CMK (cell line): Measurements from ENCODE around the gene PNLDC1.
"Not testable (repeated sequence)": the region's sequence is repeated elsewhere in the genome, so short reads cannot be mapped to it uniquely, and the experiment has no call there.

Experiments used
- DNase-seq: peaks from one replicate; pipeline ENCODE4 v3.0.0-alpha.2; 2010; ENCODE audit warnings: low read depth

PNLDC1 gene

GRCh38 chr6:159819932-159820640, 20.0 kb downstream of the PNLDC1 start:
- DNase-seq: peak; percentile 29

- DNase-seq: no peak
These were observed 21.0 kb downstream of the PNLDC1 start for GRCh38 chr6:159821122-159821521.

DNA sequence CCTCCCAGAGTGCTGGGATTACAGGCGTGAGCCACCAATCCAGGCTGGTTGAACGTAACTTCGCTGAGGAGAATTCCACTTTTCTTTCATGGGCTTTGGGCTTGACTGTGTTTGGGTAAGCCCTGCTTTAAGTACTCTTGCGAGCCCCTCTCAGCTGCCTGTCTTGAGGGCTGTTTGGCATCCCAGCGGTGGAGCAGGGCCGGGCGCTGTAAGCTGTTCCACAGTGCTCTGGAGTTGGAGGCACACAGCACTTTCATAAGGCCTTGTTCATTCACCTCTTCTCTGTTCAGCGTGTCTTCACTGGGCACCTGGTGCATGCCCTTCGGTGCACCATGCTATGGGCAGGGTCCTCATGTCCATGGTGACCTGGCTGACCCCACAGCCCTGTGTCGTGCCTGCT, 21.6 kb downstream of the PNLDC1 start:
- DNase-seq: no peak

DNA sequence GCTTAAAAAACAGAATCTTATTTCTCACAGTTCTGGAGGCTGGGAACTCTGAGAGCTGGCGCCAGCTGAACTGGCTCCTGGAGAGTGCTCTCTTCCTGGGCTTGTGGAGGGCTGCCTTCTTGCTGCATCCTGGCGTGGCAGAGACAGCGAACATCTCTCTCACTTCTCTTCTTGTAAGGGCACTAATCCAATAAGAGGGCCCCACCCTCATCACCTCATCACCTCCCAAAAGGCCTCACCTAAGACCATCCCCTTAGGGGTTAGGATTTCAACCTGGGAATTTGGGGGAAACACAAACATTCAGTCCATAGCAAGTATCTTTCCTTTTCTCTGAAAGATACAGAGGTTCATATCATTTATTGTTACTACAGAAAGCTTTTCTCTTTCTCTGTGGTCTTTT, 23.9 kb downstream of the PNLDC1 start:
- DNase-seq: no peak

GRCh38 chr6:159824690-159825089, 24.6 kb downstream of the PNLDC1 start:
- DNase-seq: not testable (repeated sequence)

DNA sequence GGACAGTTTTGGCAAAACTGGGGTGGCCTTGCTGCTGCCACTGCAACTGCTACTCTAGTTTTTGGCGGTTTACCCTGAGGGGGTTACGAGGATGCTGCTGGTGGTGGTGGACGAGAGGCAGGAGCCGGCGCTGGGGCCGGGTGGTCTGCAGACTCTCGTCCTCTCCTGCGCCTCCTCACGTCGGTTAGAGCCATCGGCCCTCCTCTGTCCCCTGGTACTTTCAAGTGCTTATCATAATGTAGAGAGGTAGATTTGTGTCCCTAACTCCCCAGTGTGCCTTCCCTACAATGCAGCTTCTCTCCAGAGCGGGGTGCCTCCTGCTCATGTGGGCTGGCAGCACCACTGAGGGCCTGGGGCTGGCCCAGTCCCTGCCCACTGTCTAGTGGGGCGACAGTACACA, 25.9 kb downstream of the PNLDC1 start:
- DNase-seq: no peak

DNA sequence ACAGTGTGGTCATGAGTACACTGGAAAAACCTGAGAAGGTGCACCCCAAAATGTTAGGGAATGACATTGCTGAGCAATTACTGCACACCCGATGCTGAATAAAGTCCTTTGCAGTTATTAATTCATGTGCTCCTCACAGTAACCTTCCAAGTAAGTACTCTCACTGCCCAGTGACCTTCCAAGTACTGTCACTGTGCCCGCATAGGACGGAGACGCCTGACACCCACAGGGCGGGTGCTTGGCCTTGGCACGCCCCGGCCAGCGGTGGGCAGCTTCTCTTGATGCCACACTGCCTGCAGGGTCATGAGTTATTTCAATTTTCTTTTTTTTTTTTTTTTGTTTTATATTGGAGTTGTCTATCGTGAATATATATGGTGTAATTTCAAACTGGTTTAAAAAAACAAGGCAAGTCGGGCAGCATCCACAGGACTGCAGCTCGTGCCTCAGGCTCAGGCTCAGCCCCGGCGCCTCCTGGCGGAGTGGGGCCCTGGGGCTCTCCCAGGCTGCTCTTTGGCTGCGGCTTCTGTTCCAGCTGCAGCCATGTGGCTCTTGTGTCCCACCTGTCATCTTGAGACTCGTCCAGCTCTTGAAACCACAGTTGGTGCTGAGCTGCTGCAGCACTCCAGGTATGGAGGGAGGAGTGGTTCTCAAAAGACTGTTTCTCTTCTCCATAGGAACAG, 27.0 kb downstream of the PNLDC1 start:
- no peak for DNase-seq

GRCh38 chr6:159828074-159828473, 28.0 kb downstream of the PNLDC1 start:
- DNase-seq: no peak

DNA sequence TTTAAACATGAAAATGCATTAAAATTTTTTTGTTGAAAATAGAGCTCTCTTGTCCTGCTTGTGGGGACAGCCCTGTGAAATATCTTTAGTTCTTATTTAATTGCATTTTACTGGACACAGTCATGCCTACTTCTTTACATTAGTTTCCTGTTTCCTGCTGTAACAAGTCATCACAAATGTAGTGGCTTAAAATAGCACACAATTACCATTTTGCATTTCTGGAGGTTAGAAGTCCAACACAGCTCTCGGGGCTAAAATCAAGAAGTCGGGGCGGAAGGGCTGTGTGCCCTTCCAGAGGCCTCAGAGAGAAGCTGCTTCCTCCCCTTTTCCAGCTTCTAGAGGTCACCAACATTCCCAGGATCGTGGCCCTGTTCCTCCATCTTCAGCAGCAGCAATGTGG, 29.4 kb downstream of the PNLDC1 start:
- DNase-seq: no peak

DNA sequence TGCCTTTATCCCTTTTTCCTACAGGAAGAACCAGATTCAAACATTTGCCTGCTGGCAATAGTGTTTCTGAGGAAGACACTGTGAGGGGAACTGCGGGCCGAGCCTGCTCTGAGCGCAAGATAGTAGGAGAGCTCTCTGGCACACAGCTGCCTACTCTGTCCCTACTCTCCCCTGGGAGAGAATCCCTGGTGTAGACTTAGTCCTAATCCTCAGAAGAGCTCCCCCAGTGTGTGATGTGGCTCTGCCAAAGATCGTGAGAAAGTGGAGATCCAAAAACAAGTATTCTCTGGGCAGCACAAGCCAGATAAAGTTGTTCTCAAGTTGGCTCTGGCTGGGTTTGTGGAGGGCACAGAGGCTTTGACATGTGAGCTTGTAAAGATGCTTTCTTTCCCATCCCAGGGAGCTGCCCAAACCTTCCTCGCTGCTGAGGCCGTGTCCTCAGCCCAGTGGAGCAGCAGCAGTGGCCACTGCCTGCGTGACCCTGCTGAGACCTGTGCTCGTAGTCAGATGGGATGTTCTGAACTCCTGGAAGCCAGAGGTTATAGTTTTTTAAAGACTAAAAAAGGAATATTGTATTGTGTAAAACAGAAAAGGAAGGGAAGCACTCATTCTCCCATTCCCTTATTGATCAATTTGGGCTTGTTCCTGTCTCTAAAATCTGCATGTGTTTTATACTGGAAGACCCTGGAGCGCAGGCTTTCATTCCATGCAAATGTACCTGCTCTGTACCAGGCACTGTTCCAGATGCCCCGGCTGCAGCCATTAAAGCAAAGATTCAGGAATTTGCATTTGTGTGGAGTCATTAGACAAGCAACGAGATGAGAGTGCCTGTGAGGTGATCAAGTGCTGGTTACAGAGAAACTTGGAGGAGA, 30.7 kb downstream of the PNLDC1 start:
- DNase-seq: no peak

- no peak for DNase-seq
These were observed 31.2 kb downstream of the PNLDC1 start for GRCh38 chr6:159831373-159831679.

DNA sequence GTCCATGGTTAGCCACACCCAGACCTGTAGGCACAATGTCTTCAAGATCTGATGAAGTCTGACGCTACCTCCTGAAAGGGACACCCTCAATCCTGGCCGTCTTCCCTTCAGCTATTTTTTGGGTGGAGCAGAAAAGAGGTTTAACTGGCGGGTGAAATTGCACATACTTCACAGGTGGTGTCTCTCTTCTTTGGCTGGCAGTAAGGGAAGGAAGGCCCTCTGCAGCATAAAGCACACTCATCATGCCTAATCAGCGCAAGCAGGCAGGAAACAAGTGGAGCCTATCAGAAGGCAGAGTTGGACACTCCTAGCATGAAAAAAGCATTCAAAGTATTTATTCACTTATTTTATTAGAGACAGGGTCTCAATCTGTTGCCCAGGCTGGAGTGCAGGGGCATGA, 32.9 kb downstream of the PNLDC1 start:
- no peak for DNase-seq

DNA sequence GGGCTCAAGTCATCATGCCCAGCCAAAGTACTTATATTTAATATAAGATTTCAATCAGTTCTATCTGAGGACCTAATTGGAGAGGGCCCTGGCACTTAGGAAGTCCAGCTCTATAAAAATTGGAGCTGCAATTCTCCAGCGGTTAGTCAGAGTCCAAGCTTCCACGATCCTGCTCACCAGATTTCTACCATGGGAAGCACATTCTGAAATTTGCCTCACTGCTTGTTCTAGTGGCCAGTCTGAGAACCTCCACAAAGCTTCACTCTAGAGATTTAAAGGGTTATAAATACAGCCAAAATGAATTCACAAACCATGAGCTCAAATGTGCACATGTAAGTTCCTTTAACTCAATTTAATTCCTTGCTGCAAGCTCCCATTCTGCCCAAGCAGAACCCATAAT, 33.5 kb downstream of the PNLDC1 start:
- no peak for DNase-seq

- no peak for DNase-seq
These were observed 34.0 kb downstream of the PNLDC1 start for GRCh38 chr6:159833997-159834603.

- no peak for DNase-seq
These were observed 36.8 kb downstream of the PNLDC1 start for GRCh38 chr6:159836718-159837490.

- DNase-seq: no peak
These were observed 37.4 kb downstream of the PNLDC1 start for GRCh38 chr6:159837511-159837910.

DNA sequence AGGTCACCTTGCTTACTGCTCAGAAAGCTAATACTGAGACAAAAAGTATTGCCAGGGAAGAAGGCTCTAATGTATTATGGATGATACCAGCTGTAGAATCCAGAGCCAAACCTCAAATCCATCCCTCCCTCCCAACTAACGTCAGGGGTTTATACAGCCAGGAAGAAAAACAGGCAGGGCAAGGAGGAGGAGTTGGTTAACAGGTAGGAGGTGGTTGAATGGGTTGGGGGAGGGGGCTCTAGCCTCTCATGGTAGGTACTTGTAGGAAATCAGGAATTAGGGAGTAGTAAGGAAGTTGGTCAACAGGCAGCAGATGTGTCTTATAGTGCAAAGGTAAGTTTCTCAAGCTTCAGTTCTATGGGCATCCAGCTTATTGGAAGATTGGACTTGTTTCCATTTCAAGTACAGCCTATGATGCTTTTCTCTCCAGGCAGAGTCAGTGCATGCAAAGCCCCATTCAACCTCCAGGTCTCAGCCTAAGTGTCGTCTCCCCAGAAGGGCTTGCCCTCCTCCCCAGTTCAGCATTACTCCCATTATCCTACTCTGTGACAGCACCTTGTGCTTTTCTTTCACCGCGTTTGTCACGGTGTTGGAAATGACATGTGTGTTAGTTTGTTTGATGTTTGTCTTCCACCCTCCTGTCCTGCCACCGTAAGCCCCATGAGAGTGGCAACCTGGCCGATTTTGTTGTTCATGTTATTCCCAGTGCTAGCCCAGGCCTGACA, 38.1 kb downstream of the PNLDC1 start:
- no peak for DNase-seq

GRCh38 chr6:159842035-159842434, 42.0 kb downstream of the PNLDC1 start:
- no peak for DNase-seq

GRCh38 chr6:159844737-159845645, 44.9 kb downstream of the PNLDC1 start:
- DNase-seq: no peak

- not testable (repeated sequence) for DNase-seq
These were observed 48.5 kb downstream of the PNLDC1 start for GRCh38 chr6:159848552-159848951.
